Right lobe of liver (tissue), 6 donors: Measurements from ENCODE around the gene ATP5F1E. TPM values are rescaled to one million over a fixed set of nuclear protein-coding genes. Genes with fewer than 3 reads are reported as not detected.
"Not testable (repeated sequence)": the region's sequence is repeated elsewhere in the genome, so short reads cannot be mapped to it uniquely, and the experiment has no call there.

Experiments used
- ATAC-seq, 4 donors: fragments of 200-7000 bp; cut with Tn5 transposase; one replicate each; pipeline ENCODE4 v1.9.1; 2020; ENCODE audit warnings: mild to moderate bottlenecking in 4 of 4, moderate library complexity in 4 of 4
- DNase-seq, 3 donors: peaks; one replicate each; pipeline ENCODE4 v3.0.0-alpha.2; 2020
- H3K27ac ChIP-seq, 3 donors: fragments of 200-600 bp; one replicate each; pipeline ENCODE4 v1.8.0; 2022
- H3K27me3 ChIP-seq, 2 donors: fragments of 200-600 bp; one replicate each; pipeline ENCODE4 v1.8.0; 2022
- H3K36me3 ChIP-seq, 4 donors: fragments of 200-600 bp; sonication (generic) in 1 of 4; one replicate each; pipeline versions ENCODE4 v1.5.1 to v1.8.0; 2017 to 2022; ENCODE audit warnings: control low read depth in 1 of 4
- H3K4me1 ChIP-seq, 4 donors: fragments of 200-600 bp; sonication (generic) in 1 of 4; one replicate each; pipeline versions ENCODE4 v1.5.1 to v1.8.0; 2017 to 2022; ENCODE audit warnings: control low read depth in 1 of 4
- H3K4me3 ChIP-seq, 3 donors: fragments of 200-600 bp; one replicate each; pipeline ENCODE4 v1.8.0; 2022
- H3K9me3 ChIP-seq, 4 donors: fragments of 200-600 bp; sonication (generic) in 1 of 4; one replicate each; pipeline versions ENCODE4 v1.5.1 to v1.8.0; 2017 to 2022; ENCODE audit warnings: control low read depth in 1 of 4
- CTCF ChIP-seq, 4 donors: fragments of 200-600 bp in 3 of 4; fragments of 450-650 bp in 1 of 4; IDR thresholded peaks; one replicate each; pipeline versions ENCODE4 v1.5.1 to v1.8.0; 2016 to 2022; ENCODE audit warnings: antibody characterized with exemption in 4 of 4, mild to moderate bottlenecking in 2 of 4
- POLR2A ChIP-seq: fragments of 450-650 bp; IDR thresholded peaks from one replicate; pipeline ENCODE4 v1.6.1; 2017; ENCODE audit warnings: antibody characterized with exemption, mild to moderate bottlenecking
- WGBS: methylation state at CpG from one replicate; pipeline ENCODE4 v1.1.6; 2018; ENCODE audit warnings: low coverage, low lambda C conversion rate; ENCODE audit not compliant: insufficient coverage; ENCODE audit errors: missing lambda C conversion rate; 5-methylcytosine and 5-hydroxymethylcytosine counted together
- intact Hi-C, 2 donors: fragments of 100-400 bp; cut with DNase I; formaldehyde crosslinking; loops; one replicate each; pipeline versions ENCODE4 v1.11.2 to v1.14.1; 2022
- total RNA-seq, 6 experiments: library from RNA; depleted of rRNA in 2 of 6; stranded (reverse); fragments of >200 nt in 2 of 6; fragmentation: NEBNext Ultra II Directional in 3 of 6; extraction: Animal tissue kit (Norgen Biotek cat#: 25700) in 3 of 6; gene quantifications; one replicate each; pipeline versions ENCODE4 v1.1.0 to v1.2.4, GENCODE V29; 2016 to 2023
- donor health status: DM: no; HTN: yes; CAD: no.
- donor health status: DM: no; HTN: no; CAD: no.
- donor health status: DM: no; HTN: no; CAD: no.
- donor health status: DM: no; HTN: yes; CAD: no.
- donor health status: DM: no; HTN: yes; CAD: no.

Gene ATP5F1E
- total RNA-seq, 6 experiments from 2014 or later: 15.8 to 34.6 (median 30.5) TPM

- Histone ChIP-seq H3K27me3 (no peaks in the 10 kb centered on the region), H3K36me3 (peaks cover 0 to 2% (median 0%) of the 10 kb centered on the region in 4 donors), H3K4me1 (no peaks in the 10 kb centered on the region), H3K9me3 (no peaks in the 10 kb centered on the region), H3K27ac (no peak overlapping the region), H3K4me3 (no peak overlapping the region)
- no peak for DNase-seq
- TF ChIP-seq POLR2A (no peak), CTCF (IDR thresholded peaks at IDR 0.05) (no peak)
- intact Hi-C loops: loop anchor here in 1 of 2 donors (10.0 kb wide), 1 partner anchor 120 kb away; no protein-coding TSS in a partner anchor
- 88% methylated on average over 9 of the region's 17 CpGs for WGBS
- no peak for ATAC-seq
These were observed 17.3 kb downstream of the ATP5F1E start for GRCh38 chr20:59014680-59015389.

GRCh38 chr20:59013959-59014608, 18.1 kb downstream of the ATP5F1E start:
- DNase-seq: no peak
- H3K4me1 ChIP-seq: no peaks in the 10 kb centered on the region
- WGBS: 75% methylated on average over 10 of the region's 13 CpGs
- no peaks in the 10 kb centered on the region for H3K27me3 ChIP-seq
- no peak overlapping the region for H3K27ac ChIP-seq
- H3K4me3 ChIP-seq: no peak overlapping the region
- H3K36me3 ChIP-seq: peaks cover 0 to 2% (median 0%) of the 10 kb centered on the region in 4 donors
- peak in 1 of 4 donors; percentile 33 for ATAC-seq
- intact Hi-C loops: loop anchor here in 1 of 2 donors (10.0 kb wide), 1 partner anchor 119 kb away; no protein-coding TSS in a partner anchor
- no peak for TF ChIP-seq CTCF (IDR thresholded peaks at IDR 0.05)
- no peak for TF ChIP-seq POLR2A
- H3K9me3 ChIP-seq: no peaks in the 10 kb centered on the region

- Histone ChIP-seq H3K9me3 (no peaks in the 10 kb centered on the region), H3K36me3 (peaks cover 0 to 2% (median 0%) of the 10 kb centered on the region in 4 donors), H3K4me3 (no peak overlapping the region), H3K4me1 (no peaks in the 10 kb centered on the region), H3K27me3 (no peaks in the 10 kb centered on the region), H3K27ac (no peak overlapping the region)
- no peak for TF ChIP-seq CTCF (IDR thresholded peaks at IDR 0.05)
- TF ChIP-seq POLR2A: no peak
- intact Hi-C loops: loop anchor here in 1 of 2 donors (10.0 kb wide), 1 partner anchor 118 kb away; no protein-coding TSS in a partner anchor
- WGBS: 88% methylated on average over 10 of the region's 17 CpGs
- ATAC-seq: no peak
- no peak for DNase-seq
These were observed 18.8 kb downstream of the ATP5F1E start for GRCh38 chr20:59013031-59013951.

GRCh38 chr20:59011874-59012157, 20.3 kb downstream of the ATP5F1E start:
- ATAC-seq, H3K9me3 ChIP-seq, DNase-seq, H3K4me1 ChIP-seq, H3K27ac ChIP-seq, H3K36me3 ChIP-seq, H3K27me3 ChIP-seq, H3K4me3 ChIP-seq: not testable (repeated sequence)
- WGBS: 85% methylated on average over 3 of the region's 3 CpGs
- intact Hi-C loops: loop anchor here in 1 of 2 donors (10.0 kb wide), 1 partner anchor 117 kb away; no protein-coding TSS in a partner anchor
